Stomach (tissue), 4 donors: ENCODE data around the gene IFNA6.

Source experiments
- CTCF ChIP-seq, 7 experiments: fragments of 450-650 bp in 4 of 7; fragments of 200-600 bp in 3 of 7; sonication (generic) in 3 of 7; IDR thresholded peaks; one replicate each; pipeline ENCODE4 v1.5.1; 2016 to 2019; ENCODE audit warnings: antibody characterized with exemption in 7 of 7, control low read depth in 2 of 7, mild to moderate bottlenecking in 1 of 7
- POLR2A ChIP-seq, 4 donors: fragments of 450-650 bp; IDR thresholded peaks; one replicate each; pipeline ENCODE4 v1.6.1; 2016; ENCODE audit warnings: antibody characterized with exemption in 4 of 4, control low read depth in 2 of 4, mild to moderate bottlenecking in 1 of 4, moderate library complexity in 1 of 4
- POLR2AphosphoS5 ChIP-seq, 3 donors: sonication (generic); formaldehyde crosslinking; IDR thresholded peaks; one replicate each; pipeline ENCODE4 v1.6.1; 2016; ENCODE audit warnings: antibody characterized with exemption in 3 of 3

DNA sequence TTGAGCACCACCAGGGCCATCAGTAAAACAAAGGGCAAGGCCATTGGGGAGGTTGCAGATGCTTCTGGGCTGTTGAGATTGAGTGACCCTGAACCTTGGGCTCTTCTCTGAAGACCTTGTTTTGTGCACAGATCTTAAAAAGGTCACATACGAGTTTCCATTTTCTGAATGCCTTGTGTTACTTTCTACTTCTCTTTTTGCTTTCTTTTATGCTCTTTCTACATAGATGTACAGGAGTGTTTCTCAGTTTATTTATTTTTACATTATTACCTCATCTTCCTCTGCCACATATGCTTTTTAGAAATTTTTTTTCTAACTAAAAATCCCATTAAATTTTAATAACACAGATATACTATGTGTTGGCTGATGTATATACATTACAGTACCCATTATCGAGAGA is 45.5 kb downstream of the IFNA6 start, which contains the start of gene IFNA5:
- TF ChIP-seq POLR2AphosphoS5 (IDR thresholded peaks at IDR 0.05), result no peak
- no peak for TF ChIP-seq CTCF (IDR thresholded peaks at IDR 0.05)
- TF ChIP-seq POLR2A (IDR thresholded peaks at IDR 0.05), result no peak
